GM23338 (cell line): Measurements from ENCODE around the gene IKBKE. TPM values are rescaled to one million over a fixed set of nuclear protein-coding genes. Genes with fewer than 3 reads are reported as not detected.
A peak's percentile ranks its signal among the peaks of the same experiment; 100 is the strongest.

Experiments
- ATAC-seq: fragments of 200-7000 bp; cut with Tn5 transposase; 3 replicates; pipeline ENCODE4 v1.9.1; 2020
- DNase-seq: peaks from one replicate; pipeline ENCODE4 v3.0.0-alpha.2; 2015; ENCODE audit warnings: low spot score
- H2AFZ ChIP-seq: fragments of 200-600 bp; sonication (generic); 2 replicates; pipeline ENCODE4 v1.8.0; 2016; ENCODE audit warnings: antibody characterized with exemption, mild to moderate bottlenecking, moderate library complexity
- H3F3A ChIP-seq: fragments of 200-600 bp; sonication (generic); replicated peaks from 2 replicates; pipeline ENCODE4 v1.8.0; 2017; ENCODE audit warnings: antibody characterized with exemption, mixed run types, low read depth
- H3K27ac ChIP-seq: fragments of 200-600 bp; sonication (generic); 2 replicates; pipeline ENCODE4 v1.6.1; 2016; ENCODE audit warnings: low read depth
- H3K27me3 ChIP-seq: fragments of 200-600 bp; sonication (generic); 2 replicates; pipeline ENCODE4 v1.8.0; 2016; ENCODE audit warnings: mild to moderate bottlenecking, mixed run types, moderate library complexity; ENCODE audit not compliant: insufficient read depth
- H3K36me3 ChIP-seq: fragments of 200-600 bp; sonication (generic); 2 replicates; pipeline ENCODE4 v1.8.0; 2016; ENCODE audit warnings: mild to moderate bottlenecking; ENCODE audit not compliant: insufficient read depth
- H3K4me1 ChIP-seq: fragments of 200-600 bp; sonication (generic); 2 replicates; pipeline ENCODE4 v1.8.0; 2016; ENCODE audit warnings: mild to moderate bottlenecking, moderate library complexity; ENCODE audit not compliant: insufficient read depth
- H3K4me2 ChIP-seq: fragments of 200-600 bp; sonication (generic); 2 replicates; pipeline ENCODE4 v1.7.1; 2017; ENCODE audit warnings: mixed run types
- H3K4me3 ChIP-seq: fragments of 200-600 bp; sonication (generic); 2 replicates; pipeline ENCODE4 v1.6.1; 2016; ENCODE audit warnings: mixed run types
- H3K79me2 ChIP-seq: fragments of 200-600 bp; sonication (generic); replicated peaks from 2 replicates; pipeline ENCODE4 v1.8.0; 2017; ENCODE audit warnings: mild to moderate bottlenecking; ENCODE audit not compliant: insufficient read depth
- H3K9me2 ChIP-seq: fragments of 200-600 bp; sonication (generic); 2 replicates; pipeline ENCODE4 v1.8.0; 2017; ENCODE audit not compliant: insufficient read depth
- H4K20me1 ChIP-seq: fragments of 200-600 bp; sonication (generic); replicated peaks from 2 replicates; pipeline ENCODE4 v1.8.0; 2017; ENCODE audit warnings: mild to moderate bottlenecking; ENCODE audit not compliant: insufficient read depth
- H3K27ac Mint-ChIP-seq: 2 replicates; pipeline ENCODE4 v1.8.0; 2020; ENCODE audit warnings: inconsistent platforms, mild to moderate bottlenecking, moderate library complexity, mixed read lengths
- H3K27me3 Mint-ChIP-seq: 3 replicates; pipeline ENCODE4 v1.8.0; 2022; ENCODE audit warnings: low read depth, mild to moderate bottlenecking, moderate library complexity, mixed read lengths, inconsistent platforms; ENCODE audit not compliant: insufficient read depth, poor library complexity
- H3K36me3 Mint-ChIP-seq: 3 replicates; pipeline ENCODE4 v1.8.0; 2021; ENCODE audit warnings: low read depth, mild to moderate bottlenecking, inconsistent platforms, moderate library complexity, mixed read lengths
- H3K4me1 Mint-ChIP-seq: 3 replicates; pipeline ENCODE4 v1.8.0; 2020; ENCODE audit warnings: mild to moderate bottlenecking, inconsistent platforms, mixed read lengths
- H3K4me3 Mint-ChIP-seq: 3 replicates; pipeline ENCODE4 v1.8.0; 2021; ENCODE audit warnings: moderate library complexity, mild to moderate bottlenecking, inconsistent platforms, mixed read lengths
- H3K9me3 Mint-ChIP-seq: 3 replicates; pipeline ENCODE4 v1.8.0; 2020; ENCODE audit warnings: moderate library complexity, mild to moderate bottlenecking, inconsistent platforms, mixed read lengths
- EZH2 ChIP-seq: fragments of 200-600 bp; sonication (generic); IDR thresholded peaks from one replicate; pipeline ENCODE4 v1.8.0; 2017; ENCODE audit warnings: antibody characterized with exemption, mild to moderate bottlenecking, low read depth; ENCODE audit not compliant: unreplicated experiment
- EZH2phosphoT487 ChIP-seq: fragments of 200-600 bp; sonication (generic); IDR thresholded peaks from one replicate; pipeline ENCODE4 v1.8.1; 2018; ENCODE audit warnings: antibody characterized with exemption; ENCODE audit not compliant: unreplicated experiment
- JUNB ChIP-seq: IDR thresholded peaks from one replicate; pipeline ENCODE4 v1.6.1; 2016; ENCODE audit warnings: antibody characterized with exemption; ENCODE audit not compliant: unreplicated experiment
- NANOG ChIP-seq: IDR thresholded peaks from 2 replicates; pipeline ENCODE4 v1.6.1; 2016; ENCODE audit warnings: antibody characterized with exemption, borderline replicate concordance
- POLR2AphosphoS5 ChIP-seq: IDR thresholded peaks from 2 replicates; pipeline ENCODE4 v1.6.1; 2016; ENCODE audit warnings: antibody characterized with exemption, low read depth
- REST ChIP-seq: IDR thresholded peaks from one replicate; pipeline ENCODE4 v1.6.1; 2018; ENCODE audit warnings: antibody characterized with exemption; ENCODE audit not compliant: unreplicated experiment
- ZNF331 ChIP-seq: fragments of 250-450 bp; sonication (Bioruptor Pico); IDR thresholded peaks from 2 replicates; pipeline ENCODE4 v1.5.0; 2020; ENCODE audit warnings: low read depth, mild to moderate bottlenecking, moderate library complexity
- polyA plus RNA-seq: library from polyadenylated mRNA; unstranded; fragments of >200 nt; fragmentation: Nextera tagmentation; extraction: Ambion mirVana; gene quantifications from 2 replicates; pipeline ENCODE4 v1.2.1, GENCODE V29; 2016
- total RNA-seq: library from RNA; depleted of rRNA; stranded (reverse); fragments of >200 nt; shearing (Covaris generic); gene quantifications from 2 replicates; pipeline ENCODE4 v1.2.3, GENCODE V29; 2014

The IKBKE gene
- total and polyA plus RNA-seq, 2 experiments from 2014 or later = 4.8 to 11.1 TPM

GRCh38 chr1:206507284-206508129, 37.2 kb downstream of the IKBKE start, which contains the start of gene RASSF5:
Gene RASSF5 (plus strand): TSS chr1:206507531. CDS start chr1:206507603, 72 bp downstream.
- Histone ChIP-seq H3K36me3 (no peaks in the 10 kb centered on the region), H3F3A (0 out of 2 replicates have a peak, but pooled peaks cover 2% of the 10 kb centered on the region), H3K79me2 (no peaks in the 10 kb centered on the region), H3K9me2 (peaks cover 2% of the 10 kb centered on the region; the same call in 1 of the 2 replicates), H4K20me1 (peaks cover 7% of the 10 kb centered on the region; the same call in 1 of the 2 replicates), H3K27me3 (peaks cover 75% of the 10 kb centered on the region), H3K4me3 (peak within 1 kb of the TSS; percentile 84), H2AFZ (peak within 1 kb of the TSS; percentile 84), H3K27ac (no peak within 1 kb of the TSS), H3K4me1 (peaks cover 19% of the 10 kb centered on the region), H3K4me2 (peak within 1 kb of the TSS; percentile 88)
- Mint-ChIP-seq H3K27ac (no peak within 1 kb of the TSS), H3K9me3 (no peaks in the 10 kb centered on the region), H3K4me3 (peak within 1 kb of the TSS; percentile 72), H3K36me3 (no peaks in the 10 kb centered on the region), H3K4me1 (peaks cover 41% of the 10 kb centered on the region), H3K27me3 (peaks cover 49% of the 10 kb centered on the region)
- TF ChIP-seq POLR2AphosphoS5 (peak; percentile 85), EZH2phosphoT487 (no peak)
- ATAC-seq (peak; percentile 82), DNase-seq (peak; percentile 90)

- TF ChIP-seq ZNF331 (CRISPR knock-in tag) (no peak), EZH2 (peak; percentile 25), NANOG (no peak)
- H3K4me3 ChIP-seq = peak overlapping the region; percentile 84
- Mint-ChIP-seq H3K4me1 (peaks cover 45% of the 10 kb centered on the region), H3K27me3 (peaks cover 51% of the 10 kb centered on the region), H3K9me3 (no peaks in the 10 kb centered on the region), H3K36me3 (no peaks in the 10 kb centered on the region), H3K27ac (no peak overlapping the region), H3K4me3 (peak overlapping the region; percentile 69)
- H3K4me1 ChIP-seq = peaks cover 21% of the 10 kb centered on the region
- H3F3A ChIP-seq = 0 out of 2 replicates have a peak, but pooled peaks cover 2% of the 10 kb centered on the region
- H2AFZ ChIP-seq = no peak overlapping the region
- H3K36me3 ChIP-seq = no peaks in the 10 kb centered on the region
- peak overlapping the region; percentile 88 for H3K4me2 ChIP-seq
- ATAC-seq (peak; percentile 8), DNase-seq (no peak)
- H3K27me3 ChIP-seq = peaks cover 73% of the 10 kb centered on the region
- peaks cover 7% of the 10 kb centered on the region; the same call in 1 of the 2 replicates for H4K20me1 ChIP-seq
- no peak overlapping the region for H3K27ac ChIP-seq
- peaks cover 2% of the 10 kb centered on the region; the same call in 1 of the 2 replicates for H3K9me2 ChIP-seq
- H3K79me2 ChIP-seq = no peaks in the 10 kb centered on the region
Measured at GRCh38 chr1:206508130-206508889, 38.0 kb downstream of the IKBKE start.

GRCh38 chr1:206508956-206509355, 38.7 kb downstream of the IKBKE start:
- H3K4me3 ChIP-seq = no peak overlapping the region
- no peaks in the 10 kb centered on the region for H3K36me3 Mint-ChIP-seq
- H3K36me3 ChIP-seq = no peaks in the 10 kb centered on the region
- H2AFZ ChIP-seq = no peak overlapping the region
- H3K4me2 ChIP-seq = no peak overlapping the region
- peaks cover 21% of the 10 kb centered on the region for H3K4me1 ChIP-seq
- peaks cover 2% of the 10 kb centered on the region; the same call in 1 of the 2 replicates for H3K9me2 ChIP-seq
- ATAC-seq = no peak
- no peak for DNase-seq
- peaks cover 51% of the 10 kb centered on the region for H3K4me1 Mint-ChIP-seq
- peaks cover 55% of the 10 kb centered on the region for H3K27me3 Mint-ChIP-seq
- H3K79me2 ChIP-seq = no peaks in the 10 kb centered on the region
- H4K20me1 ChIP-seq = peaks cover 7% of the 10 kb centered on the region; the same call in 1 of the 2 replicates
- peaks cover 73% of the 10 kb centered on the region for H3K27me3 ChIP-seq
- no peak overlapping the region for H3K27ac Mint-ChIP-seq
- no peaks in the 10 kb centered on the region for H3K9me3 Mint-ChIP-seq
- peak overlapping the region; percentile 69; the same call in 1 of the 3 replicates for H3K4me3 Mint-ChIP-seq
- H3K27ac ChIP-seq = no peak overlapping the region
- 0 out of 2 replicates have a peak, but pooled peaks cover 2% of the 10 kb centered on the region for H3F3A ChIP-seq
- TF ChIP-seq REST = no peak
- TF ChIP-seq POLR2AphosphoS5 = no peak
- no peak for TF ChIP-seq JUNB
